ENCODE measurements around the gene ADCY10.

Gene ADCY10

GRCh38 chr1:167935216-167936067 lies 21.5 kb upstream of the ADCY10 start:
- TF ChIP-seq GATA2 (IDR thresholded peaks at IDR 0.05; ENCODE audit: low read depth, low read length): no peak
- TF ChIP-seq GATA3 (IDR thresholded peaks at IDR 0.05; ENCODE audit: low read depth, low read length): no peak

- TF ChIP-seq GATA2 (IDR thresholded peaks at IDR 0.05; ENCODE audit: low read depth, low read length): no peak
- peak; percentile 73; the same call in 1 of the 2 replicates for TF ChIP-seq GATA3 (IDR thresholded peaks at IDR 0.05; ENCODE audit: low read depth, low read length)
Measured at GRCh38 chr1:167934426-167935215, 20.7 kb upstream of the ADCY10 start.

- TF ChIP-seq GATA3 (IDR thresholded peaks at IDR 0.05; ENCODE audit: low read depth, low read length): no peak
- no peak for TF ChIP-seq GATA2 (IDR thresholded peaks at IDR 0.05; ENCODE audit: low read depth, low read length)
Measured at GRCh38 chr1:167933788-167934187, 19.9 kb upstream of the ADCY10 start.

- TF ChIP-seq GATA2 (IDR thresholded peaks at IDR 0.05; ENCODE audit: low read depth, low read length) (no peak), GATA3 (IDR thresholded peaks at IDR 0.05; ENCODE audit: low read depth, low read length) (no peak)
Measured at GRCh38 chr1:167929725-167930124, 15.8 kb upstream of the ADCY10 start.

GRCh38 chr1:167928457-167928852 lies 14.5 kb upstream of the ADCY10 start:
- TF ChIP-seq GATA2 (IDR thresholded peaks at IDR 0.05; ENCODE audit: low read depth, low read length) (no peak), GATA3 (IDR thresholded peaks at IDR 0.05; ENCODE audit: low read depth, low read length) (no peak)

GRCh38 chr1:167927046-167927754 lies 13.3 kb upstream of the ADCY10 start:
- TF ChIP-seq GATA2 (IDR thresholded peaks at IDR 0.05; ENCODE audit: low read depth, low read length) (no peak), GATA3 (IDR thresholded peaks at IDR 0.05; ENCODE audit: low read depth, low read length) (no peak)

GRCh38 chr1:167926486-167926997 lies 12.6 kb upstream of the ADCY10 start:
- TF ChIP-seq GATA2 (IDR thresholded peaks at IDR 0.05; ENCODE audit: low read depth, low read length): no peak
- TF ChIP-seq GATA3 (IDR thresholded peaks at IDR 0.05; ENCODE audit: low read depth, low read length): no peak

GRCh38 chr1:167924543-167925231 lies 10.8 kb upstream of the ADCY10 start:
- no peak for TF ChIP-seq GATA2 (IDR thresholded peaks at IDR 0.05; ENCODE audit: low read depth, low read length)
- TF ChIP-seq GATA3 (IDR thresholded peaks at IDR 0.05; ENCODE audit: low read depth, low read length): no peak

GRCh38 chr1:167924102-167924501 lies 10.2 kb upstream of the ADCY10 start:
- TF ChIP-seq GATA2 (IDR thresholded peaks at IDR 0.05; ENCODE audit: low read depth, low read length) (no peak), GATA3 (IDR thresholded peaks at IDR 0.05; ENCODE audit: low read depth, low read length) (no peak)

- TF ChIP-seq GATA2 (IDR thresholded peaks at IDR 0.05; ENCODE audit: low read depth, low read length) (no peak), GATA3 (IDR thresholded peaks at IDR 0.05; ENCODE audit: low read depth, low read length) (no peak)
Measured at GRCh38 chr1:167923324-167924056, 9.6 kb upstream of the ADCY10 start.

GRCh38 chr1:167922611-167923074 lies 8.7 kb upstream of the ADCY10 start:
- TF ChIP-seq GATA2 (IDR thresholded peaks at IDR 0.05; ENCODE audit: low read depth, low read length) (no peak), GATA3 (IDR thresholded peaks at IDR 0.05; ENCODE audit: low read depth, low read length) (no peak)

GRCh38 chr1:167922023-167922422 lies 8.1 kb upstream of the ADCY10 start:
- TF ChIP-seq GATA2 (IDR thresholded peaks at IDR 0.05; ENCODE audit: low read depth, low read length): no peak
- TF ChIP-seq GATA3 (IDR thresholded peaks at IDR 0.05; ENCODE audit: low read depth, low read length): no peak
